OCI-M1 (cell line): ENCODE measurements around the gene SLC25A36.
A peak's percentile ranks its signal among the peaks of the same experiment; 100 is the strongest.
"Not testable (repeated sequence)": the region's sequence is repeated elsewhere in the genome, so short reads cannot be mapped to it uniquely, and the experiment has no call there.

Experiments
- DNase-seq: peaks from one replicate; lab custom pipeline; 2025; lab: John Stamatoyannopoulos, UW

The SLC25A36 gene

DNA sequence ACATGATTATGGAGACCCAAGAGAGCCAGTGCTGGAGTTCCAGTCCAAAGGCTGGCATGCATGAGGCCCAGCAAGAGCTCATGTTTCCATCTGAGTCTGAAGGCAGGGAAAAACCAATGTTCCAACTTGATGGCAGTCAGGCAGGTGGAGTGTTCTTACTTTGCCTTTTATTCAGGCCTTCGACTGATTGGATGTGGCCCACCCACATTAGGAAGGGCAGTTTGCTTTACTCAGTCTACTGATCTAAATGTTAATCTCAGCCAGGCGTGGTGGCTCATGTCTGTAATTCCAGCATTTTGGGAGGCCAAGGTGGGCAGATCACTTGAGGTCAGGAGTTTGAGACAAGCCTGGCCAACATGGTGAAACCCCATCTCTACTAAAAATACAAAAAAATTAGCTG, 53.2 kb downstream of the SLC25A36 start:
- DNase-seq = not testable (repeated sequence)

DNA sequence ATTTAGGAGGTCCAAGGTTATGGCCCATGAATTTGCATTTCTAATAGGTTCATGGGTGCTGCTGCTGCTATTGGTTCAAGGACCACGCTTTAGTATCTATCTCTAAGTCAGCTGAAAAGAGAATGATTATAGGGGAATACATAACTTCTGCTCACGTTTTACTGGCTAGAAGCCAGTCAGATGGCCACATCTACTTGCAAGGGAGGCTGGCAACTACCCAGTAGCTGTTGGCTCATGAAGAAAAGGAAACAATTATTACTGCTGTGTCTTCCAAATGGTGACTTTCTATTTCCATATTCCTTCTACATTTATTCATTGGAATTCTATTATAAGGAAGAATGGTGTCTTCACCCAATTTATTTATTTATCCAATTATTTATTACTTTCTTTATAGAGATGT, 54.2 kb downstream of the SLC25A36 start:
- DNase-seq = no peak

DNA sequence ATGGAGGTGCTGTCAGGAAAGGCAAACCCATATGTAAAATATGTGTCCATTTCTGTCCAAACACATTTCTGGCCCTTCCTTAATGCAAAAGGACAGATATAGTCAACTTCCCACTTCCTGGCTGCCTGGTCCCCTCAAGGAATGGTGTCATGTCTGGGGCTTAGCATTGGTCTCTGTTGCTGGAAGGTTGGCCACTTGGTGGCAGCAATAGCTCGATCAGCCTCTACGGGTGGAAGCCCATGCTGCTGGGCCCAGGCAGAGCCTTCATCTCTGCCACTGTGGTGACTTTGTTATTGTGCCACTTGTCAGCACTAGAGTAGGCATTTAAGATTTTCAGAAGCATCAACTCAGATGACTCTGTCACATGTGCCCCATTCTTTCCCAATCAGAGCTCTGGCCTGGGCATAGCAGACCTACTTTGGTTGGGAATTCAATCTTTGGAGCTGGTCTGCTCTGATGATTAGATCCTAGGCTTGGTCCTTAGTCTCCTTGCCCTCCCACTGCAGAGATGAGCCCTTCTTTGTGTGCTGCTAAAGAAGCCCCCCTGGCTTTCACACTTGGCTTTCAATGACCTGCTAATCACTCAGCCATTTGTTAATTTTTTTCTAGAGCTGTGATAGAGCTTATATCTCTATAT, 58.5 kb downstream of the SLC25A36 start:
- DNase-seq = peak; percentile 71

DNA sequence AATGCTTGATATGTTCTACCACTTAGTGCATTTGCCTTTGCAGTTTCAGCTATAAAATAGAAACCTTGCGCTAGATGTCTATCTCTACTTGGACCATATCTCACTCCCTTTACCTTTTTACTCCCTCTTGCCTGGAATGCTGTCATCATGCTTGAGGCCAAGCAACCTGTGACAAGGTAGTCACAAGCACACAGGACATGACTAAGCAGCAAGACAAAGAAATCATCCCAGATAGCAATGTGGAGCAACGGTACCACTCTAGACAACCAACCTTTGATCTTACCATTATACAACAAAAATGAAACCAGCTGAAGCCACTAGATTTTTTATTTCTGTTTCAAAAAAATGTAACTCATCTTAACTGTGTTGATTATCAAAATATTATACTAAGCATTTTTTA, 59.0 kb downstream of the SLC25A36 start:
- DNase-seq = no peak

DNA sequence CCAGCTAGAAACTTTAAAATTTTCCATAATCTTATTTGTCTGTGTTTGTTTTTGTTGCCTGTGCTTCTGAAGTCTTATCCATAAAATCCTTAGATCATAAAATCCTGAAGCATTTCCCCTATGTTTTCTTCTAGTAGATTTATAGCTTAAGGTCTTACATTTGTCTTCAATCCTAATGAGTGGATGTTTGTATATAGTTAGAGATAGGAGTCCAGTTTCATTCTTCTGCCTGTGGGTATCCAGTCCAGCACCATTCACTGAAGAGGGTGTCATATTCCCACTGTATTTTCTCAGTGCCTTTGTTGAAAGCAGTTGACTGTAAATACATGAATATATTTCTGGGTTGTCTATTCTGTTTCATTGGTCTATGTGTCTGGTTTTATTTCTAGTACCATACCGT, 64.7 kb downstream of the SLC25A36 start:
- DNase-seq = no peak

DNA sequence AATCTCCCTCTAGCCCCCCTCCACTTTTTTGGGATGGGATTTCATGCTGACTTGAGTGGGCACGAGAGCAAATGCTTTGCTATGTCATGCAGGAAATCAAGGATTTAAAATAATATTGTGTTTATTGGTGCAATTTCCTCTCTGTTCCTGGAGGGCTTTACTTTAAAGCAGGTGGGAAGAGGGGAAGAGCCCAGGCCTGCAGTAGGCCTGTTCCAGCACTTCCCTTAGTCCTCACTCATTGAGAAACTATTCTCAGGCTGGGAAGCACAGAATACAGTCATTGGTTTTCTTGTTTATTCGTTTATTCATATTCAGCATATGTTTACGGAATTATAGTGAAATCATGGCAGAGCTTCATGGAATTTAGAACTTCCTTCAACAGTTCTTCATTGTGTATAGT, 67.9 kb downstream of the SLC25A36 start:
- DNase-seq = no peak

DNA sequence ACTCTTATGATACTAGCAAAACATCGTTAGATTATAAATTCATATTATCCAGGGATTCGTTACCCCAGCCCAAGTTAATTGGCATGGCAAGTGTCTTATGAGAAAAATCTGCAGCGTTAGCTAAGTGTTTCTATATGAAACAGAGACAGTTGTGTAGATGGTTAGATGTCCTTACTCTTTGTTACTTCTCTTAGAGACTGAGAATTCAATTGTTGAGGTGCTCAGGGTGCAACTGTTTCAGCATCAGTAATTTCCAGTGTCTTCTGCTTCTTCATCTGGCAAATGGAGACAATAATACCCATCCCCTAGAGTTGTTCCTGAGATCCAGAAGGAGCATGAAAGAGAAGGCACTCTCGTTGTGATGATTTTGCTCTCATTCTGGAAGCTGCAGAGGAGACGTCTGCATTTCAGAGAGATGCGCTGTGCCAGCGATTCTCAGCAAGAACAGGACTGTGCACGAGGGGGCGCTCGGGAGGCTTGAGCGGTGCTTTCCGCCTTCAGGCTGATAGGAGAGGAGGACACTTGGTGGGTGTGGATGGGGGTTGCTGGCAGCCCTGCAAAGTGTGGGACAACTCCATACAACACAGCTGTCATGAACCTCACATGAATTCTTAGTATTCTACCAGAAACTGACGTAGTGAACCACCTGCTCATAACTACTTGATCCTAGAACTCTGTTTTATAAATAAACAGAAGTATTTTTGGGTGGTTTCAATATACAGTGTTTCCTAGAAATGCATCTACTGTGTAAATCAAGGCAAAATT, 69.8 kb downstream of the SLC25A36 start:
- peak; percentile 85 for DNase-seq

DNA sequence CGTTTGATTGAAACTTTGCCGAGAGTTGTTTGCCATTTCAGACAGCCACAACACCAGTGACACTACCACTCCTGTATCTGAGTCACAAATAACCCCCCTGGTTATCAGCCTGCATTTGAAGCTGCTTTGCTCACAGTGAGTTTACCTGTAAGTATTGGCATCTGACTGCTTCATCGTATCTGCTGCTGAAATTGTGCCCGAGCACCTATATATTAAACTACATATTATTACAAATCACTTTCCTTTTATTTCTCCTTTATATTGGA, 70.3 kb downstream of the SLC25A36 start:
- DNase-seq = no peak

DNA sequence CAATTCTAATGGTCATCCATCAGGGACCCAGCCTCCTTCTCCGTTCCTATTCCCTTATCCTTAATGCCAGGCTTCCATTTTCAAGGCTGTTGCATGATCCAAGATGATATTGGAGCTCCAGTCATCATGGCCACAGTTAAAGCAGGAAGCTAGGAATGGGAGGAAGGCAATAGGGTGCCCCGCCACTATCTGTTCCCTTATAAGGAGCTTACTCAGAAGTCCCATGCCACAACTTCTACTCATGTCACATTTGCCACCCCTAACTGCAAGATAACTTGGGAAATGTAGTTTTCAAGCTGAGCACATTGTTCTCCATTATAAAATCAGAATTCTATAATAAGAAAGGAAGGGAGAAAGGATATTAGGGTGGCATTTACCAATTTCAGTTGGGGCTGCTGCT, 70.9 kb downstream of the SLC25A36 start:
- peak; percentile 8 for DNase-seq

DNA sequence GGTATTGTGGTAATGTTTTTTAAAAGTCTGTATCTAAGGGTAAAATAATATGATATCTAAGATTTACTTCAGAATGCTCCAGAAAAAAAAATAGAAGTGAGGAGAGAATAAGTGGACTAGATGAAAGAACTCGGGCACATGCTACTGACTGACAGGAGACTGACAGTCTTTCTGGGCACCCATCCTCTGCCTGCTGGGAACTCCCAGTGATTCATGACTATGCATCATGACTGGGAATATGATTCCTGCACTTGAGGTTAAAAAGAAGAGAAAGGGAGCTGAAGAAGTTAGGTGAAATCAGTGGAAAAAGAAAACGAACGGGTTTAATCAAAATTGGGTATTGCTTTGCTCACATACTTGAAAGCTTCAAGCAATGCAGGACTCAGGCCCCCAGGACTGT, 73.8 kb downstream of the SLC25A36 start:
- no peak for DNase-seq

DNA sequence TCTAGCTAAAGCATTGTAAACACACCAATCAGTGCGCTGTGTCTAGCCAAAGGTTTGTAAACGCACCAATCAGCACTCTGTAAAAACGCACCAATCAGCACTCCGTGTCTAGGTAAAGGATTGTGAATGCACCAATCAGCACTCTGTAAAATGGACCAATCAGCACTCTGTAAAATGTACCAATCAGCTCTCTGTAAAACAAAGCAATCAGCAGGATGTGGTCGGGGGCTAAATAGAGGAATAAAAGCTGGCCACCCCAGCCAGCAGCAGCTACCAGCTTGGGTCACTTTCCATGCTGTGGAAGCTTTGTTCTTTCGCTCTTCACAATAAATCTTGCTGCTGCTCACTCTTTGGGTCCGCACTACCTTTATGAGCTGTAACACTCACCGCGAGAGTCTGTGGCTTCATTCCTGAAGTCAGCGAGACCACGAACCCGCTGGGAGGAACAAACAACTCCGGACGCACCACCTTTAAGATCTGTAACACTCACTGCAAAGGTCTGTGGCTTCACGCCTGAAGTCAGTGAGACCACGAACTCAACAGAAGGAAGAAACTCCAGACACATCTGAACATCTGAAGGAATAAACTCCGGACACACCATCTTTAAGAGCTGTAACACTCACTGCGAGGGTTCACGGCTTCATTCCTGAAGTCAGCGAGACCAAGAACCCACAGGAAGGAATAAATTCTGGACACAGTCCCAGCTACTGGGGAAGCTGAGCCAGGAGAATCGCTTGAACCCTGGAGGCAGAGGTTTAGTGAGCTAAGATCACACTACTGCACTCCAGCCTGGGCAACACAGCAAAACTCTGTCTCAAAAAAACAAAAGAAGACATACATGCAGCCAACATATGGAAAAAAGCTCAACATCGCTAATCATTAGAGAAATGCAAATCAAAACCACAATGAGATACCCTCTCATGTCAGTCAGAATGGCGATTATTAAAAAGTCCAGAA, 76.0 kb downstream of the SLC25A36 start:
- not testable (repeated sequence) for DNase-seq

DNA sequence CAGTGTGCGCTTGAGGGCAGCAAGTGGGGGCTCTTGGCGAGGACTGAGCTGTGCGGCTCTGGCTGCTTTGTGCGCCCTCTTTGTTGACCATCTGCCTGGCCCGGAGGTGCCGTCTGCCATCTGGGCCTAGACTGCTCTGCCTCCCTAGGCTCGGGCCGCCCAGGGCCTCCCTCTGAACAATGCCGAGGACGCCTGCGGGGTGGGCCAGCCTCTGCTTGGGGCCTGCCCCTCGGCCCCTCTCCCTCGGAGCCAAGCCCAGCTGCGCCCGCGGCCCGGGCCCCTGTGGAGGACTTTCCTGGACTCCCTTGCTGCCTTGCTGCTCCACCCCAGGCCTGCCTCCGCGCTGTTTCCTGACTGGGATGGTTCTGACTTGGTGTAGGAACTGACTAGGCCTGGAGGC, 77.6 kb downstream of the SLC25A36 start:
- DNase-seq = no peak

DNA sequence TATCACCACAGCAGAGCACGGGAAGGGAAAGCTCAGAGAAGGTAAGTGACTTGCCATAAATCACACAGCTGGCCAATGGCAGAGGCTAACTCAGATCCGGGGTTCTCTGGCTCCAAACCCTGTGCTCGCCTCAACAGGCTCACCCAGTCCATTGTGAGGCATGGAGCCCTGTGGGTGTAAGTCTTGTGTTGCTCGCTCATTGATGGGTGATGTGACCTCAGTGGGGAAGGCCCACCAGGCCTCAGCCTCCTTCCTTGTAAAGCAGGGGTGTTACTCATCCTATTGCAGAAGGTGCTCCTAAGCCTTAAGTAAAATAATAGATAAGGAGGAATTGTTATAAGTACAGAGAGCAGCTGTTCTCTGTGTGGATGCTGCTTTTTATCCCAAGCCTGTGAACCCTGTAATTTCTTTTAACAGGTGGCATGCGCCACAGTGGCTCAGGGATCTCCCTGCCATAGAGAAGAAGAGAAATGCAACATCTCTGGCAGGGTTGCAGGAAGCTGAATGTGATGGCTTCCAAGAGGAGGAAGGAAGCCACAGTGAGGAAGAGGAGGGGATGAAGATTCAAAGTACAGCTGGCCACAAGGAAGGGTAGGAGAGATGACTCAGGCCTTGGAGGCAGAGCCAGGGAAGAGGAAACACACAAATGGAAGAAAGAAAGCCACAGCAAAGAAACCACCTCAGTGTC, 78.7 kb downstream of the SLC25A36 start:
- DNase-seq = no peak

DNA sequence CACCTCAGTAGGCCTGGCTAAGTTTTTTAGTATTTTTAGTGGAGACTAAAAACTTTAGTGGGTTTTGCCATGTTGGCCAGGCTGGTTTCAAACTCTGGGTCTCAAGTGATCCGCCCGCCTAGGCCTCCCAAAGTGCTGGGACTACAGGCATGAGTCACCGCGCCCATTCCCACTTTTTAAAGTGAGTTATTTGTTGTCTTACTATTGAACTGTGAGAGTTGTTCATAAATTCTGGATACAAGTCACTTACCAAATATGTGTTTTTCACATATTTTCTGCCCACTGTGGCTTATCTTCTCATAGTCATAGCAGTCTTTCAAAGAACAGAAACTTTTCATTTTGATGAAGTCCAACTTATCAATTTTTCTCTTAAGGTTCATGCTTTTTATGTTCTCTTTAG, 79.6 kb downstream of the SLC25A36 start:
- DNase-seq = no peak
